HG03442 (cell line): ENCODE measurements around the gene NFATC2IP.
"Not testable (repeated sequence)": the region's sequence is repeated elsewhere in the genome, so short reads cannot be mapped to it uniquely, and the experiment has no call there.

ENCODE experiments used
- ATAC-seq: cut with Tn5 transposase; IDR thresholded peaks from one replicate; pipeline ENCODE4 v1.9.1; 2021; ENCODE audit warnings: mild to moderate bottlenecking, moderate library complexity; ENCODE audit not compliant: unreplicated experiment

Gene NFATC2IP

GRCh38 chr16:28990375-28991040 lies 39.8 kb downstream of the NFATC2IP start:
- ATAC-seq: no peak

GRCh38 chr16:28991687-28992086 lies 41.0 kb downstream of the NFATC2IP start:
- ATAC-seq: no peak

GRCh38 chr16:28992496-28992895 lies 41.8 kb downstream of the NFATC2IP start:
- no peak for ATAC-seq

GRCh38 chr16:28998837-28999236 lies 48.1 kb downstream of the NFATC2IP start:
- ATAC-seq: no peak

- ATAC-seq: no peak
Measured at GRCh38 chr16:28999577-28999976, 48.8 kb downstream of the NFATC2IP start.

- no peak for ATAC-seq
Measured at GRCh38 chr16:29000019-29000418, 49.3 kb downstream of the NFATC2IP start.

GRCh38 chr16:29004496-29005139 lies 53.9 kb downstream of the NFATC2IP start:
- ATAC-seq: not testable (repeated sequence)

GRCh38 chr16:29007730-29008593 lies 57.2 kb downstream of the NFATC2IP start:
- ATAC-seq: no peak

- ATAC-seq: no peak
Measured at GRCh38 chr16:29009050-29009837, 58.5 kb downstream of the NFATC2IP start.

GRCh38 chr16:29009838-29010166 lies 59.1 kb downstream of the NFATC2IP start:
- ATAC-seq: no peak

- no peak for ATAC-seq
Measured at GRCh38 chr16:29011112-29011511, 60.4 kb downstream of the NFATC2IP start.

GRCh38 chr16:29011851-29012250 lies 61.1 kb downstream of the NFATC2IP start:
- no peak for ATAC-seq

- ATAC-seq: no peak
Measured at GRCh38 chr16:29012913-29013553, 62.3 kb downstream of the NFATC2IP start.

GRCh38 chr16:29014561-29015069 lies 63.9 kb downstream of the NFATC2IP start:
- ATAC-seq: no peak
